ENCODE data around the gene PSTPIP1.
"Not testable (repeated sequence)": the region's sequence is repeated elsewhere in the genome, so short reads cannot be mapped to it uniquely, and the experiment has no call there.

The PSTPIP1 gene

GRCh38 chr15:76994971-76995945 lies at the start of gene PSTPIP1:
Gene PSTPIP1 (plus strand): TSS chr15:76995126. CDS start chr15:76995574, 448 bp downstream.
- DNase-seq (ENCODE audit: low read depth in 2 of 2), result peak in 1 of 2 donors; percentile 60

- DNase-seq (ENCODE audit: low read depth in 2 of 2), result no peak
These were observed 49.3 kb upstream of the PSTPIP1 start for GRCh38 chr15:76945494-76946093.

- DNase-seq (ENCODE audit: low read depth in 2 of 2), result no peak
These were observed 47.5 kb upstream of the PSTPIP1 start for GRCh38 chr15:76947454-76947853.

GRCh38 chr15:76951220-76951619 lies 43.7 kb upstream of the PSTPIP1 start:
- no peak for DNase-seq (ENCODE audit: low read depth in 2 of 2)

GRCh38 chr15:76953913-76954312 lies 41.0 kb upstream of the PSTPIP1 start:
- DNase-seq (ENCODE audit: low read depth in 2 of 2), result no peak

GRCh38 chr15:76954744-76955143 lies 40.2 kb upstream of the PSTPIP1 start:
- DNase-seq (ENCODE audit: low read depth in 2 of 2), result no peak

GRCh38 chr15:76961268-76962011 lies 33.5 kb upstream of the PSTPIP1 start:
- DNase-seq (ENCODE audit: low read depth in 2 of 2), result no peak

- DNase-seq (ENCODE audit: low read depth in 2 of 2), result no peak
These were observed 32.5 kb upstream of the PSTPIP1 start for GRCh38 chr15:76962337-76963013.

- no peak for DNase-seq (ENCODE audit: low read depth in 2 of 2)
These were observed 31.3 kb upstream of the PSTPIP1 start for GRCh38 chr15:76963596-76963995.

- no peak for DNase-seq (ENCODE audit: low read depth in 2 of 2)
These were observed 30.8 kb upstream of the PSTPIP1 start for GRCh38 chr15:76964157-76964556.

GRCh38 chr15:76966051-76966450 lies 28.9 kb upstream of the PSTPIP1 start:
- not testable (repeated sequence) for DNase-seq (ENCODE audit: low read depth in 2 of 2)

- DNase-seq (ENCODE audit: low read depth in 2 of 2), result no peak
These were observed 27.9 kb upstream of the PSTPIP1 start for GRCh38 chr15:76967067-76967466.

- no peak for DNase-seq (ENCODE audit: low read depth in 2 of 2)
These were observed 26.6 kb upstream of the PSTPIP1 start for GRCh38 chr15:76968306-76968705.

- no peak for DNase-seq (ENCODE audit: low read depth in 2 of 2)
These were observed 22.3 kb upstream of the PSTPIP1 start for GRCh38 chr15:76972389-76973361.

GRCh38 chr15:76973362-76973743 lies 21.6 kb upstream of the PSTPIP1 start:
- peak; percentile 52 to 56 for DNase-seq (ENCODE audit: low read depth in 2 of 2)

- no peak for DNase-seq (ENCODE audit: low read depth in 2 of 2)
These were observed 21.0 kb upstream of the PSTPIP1 start for GRCh38 chr15:76973906-76974305.

- no peak for DNase-seq (ENCODE audit: low read depth in 2 of 2)
These were observed 20.4 kb upstream of the PSTPIP1 start for GRCh38 chr15:76974456-76975036.

- DNase-seq (ENCODE audit: low read depth in 2 of 2), result no peak
These were observed 18.8 kb upstream of the PSTPIP1 start for GRCh38 chr15:76976141-76976540.

- DNase-seq (ENCODE audit: low read depth in 2 of 2), result no peak
These were observed 18.2 kb upstream of the PSTPIP1 start for GRCh38 chr15:76976572-76977270.
